T follicular helper cell (primary cell): ENCODE data around the gene CD70.
"Not testable (repeated sequence)": the region's sequence is repeated elsewhere in the genome, so short reads cannot be mapped to it uniquely, and the experiment has no call there.

Experiments used
- DNase-seq: peaks from one replicate; pipeline ENCODE4 v3.0.0-alpha.2; 2020; ENCODE audit warnings: low read depth
- total RNA-seq, 2 experiments: gene quantifications; one replicate each; lab custom pipeline; 2026; lab: John Stamatoyannopoulos, UW

CD70 gene, protein sequence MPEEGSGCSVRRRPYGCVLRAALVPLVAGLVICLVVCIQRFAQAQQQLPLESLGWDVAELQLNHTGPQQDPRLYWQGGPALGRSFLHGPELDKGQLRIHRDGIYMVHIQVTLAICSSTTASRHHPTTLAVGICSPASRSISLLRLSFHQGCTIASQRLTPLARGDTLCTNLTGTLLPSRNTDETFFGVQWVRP
- 0.90 to 8.8 reads per million in 2 experiments for total RNA-seq

DNA sequence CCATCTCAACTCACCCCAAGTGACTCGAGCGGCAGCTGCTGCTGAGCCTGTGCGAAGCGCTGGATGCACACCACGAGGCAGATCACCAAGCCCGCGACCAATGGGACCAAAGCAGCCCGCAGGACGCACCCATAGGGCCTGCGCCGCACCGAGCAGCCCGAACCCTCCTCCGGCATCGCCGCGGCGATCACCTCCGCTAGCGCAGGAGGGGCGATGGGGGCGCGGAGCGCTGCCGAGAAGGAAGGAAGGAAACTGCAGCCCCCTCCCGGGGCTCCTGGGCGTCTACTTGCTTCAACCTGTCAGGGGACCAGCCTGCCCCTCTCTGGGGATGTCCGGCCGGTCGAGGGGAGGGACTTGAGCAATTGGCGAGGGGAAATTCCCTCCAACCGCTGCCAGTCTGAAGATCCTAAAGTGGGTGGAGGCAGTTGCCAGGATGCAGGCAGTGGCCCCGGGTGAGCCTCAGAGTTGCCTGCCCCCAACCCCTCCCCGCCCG lies at the start of gene CD70:
Gene CD70 (minus strand): TSS at position 324 of the 493 bp plus-strand sequence. CDS start 148 bp downstream, at position 176.
- DNase-seq: no peak

DNA sequence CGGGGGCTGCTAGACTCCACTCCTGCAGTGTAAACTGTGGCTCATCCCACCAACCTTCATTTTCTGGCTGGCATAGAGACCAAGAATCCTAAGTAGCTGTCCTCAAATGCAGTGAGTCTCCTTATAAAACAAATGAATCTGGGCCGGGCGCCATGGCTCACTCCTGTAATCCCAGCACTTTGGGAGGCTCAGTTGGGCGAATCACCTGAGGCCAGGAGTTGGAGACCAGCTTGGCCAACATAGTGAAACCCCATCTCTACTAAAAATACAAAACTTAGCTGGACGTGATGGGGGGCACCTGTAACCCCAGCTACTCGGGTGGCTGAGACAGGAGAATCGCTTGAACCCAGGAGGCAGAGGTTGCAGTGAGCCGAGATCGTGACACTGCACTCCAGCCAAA lies 49.4 kb upstream of the CD70 start:
- DNase-seq: not testable (repeated sequence)

DNA sequence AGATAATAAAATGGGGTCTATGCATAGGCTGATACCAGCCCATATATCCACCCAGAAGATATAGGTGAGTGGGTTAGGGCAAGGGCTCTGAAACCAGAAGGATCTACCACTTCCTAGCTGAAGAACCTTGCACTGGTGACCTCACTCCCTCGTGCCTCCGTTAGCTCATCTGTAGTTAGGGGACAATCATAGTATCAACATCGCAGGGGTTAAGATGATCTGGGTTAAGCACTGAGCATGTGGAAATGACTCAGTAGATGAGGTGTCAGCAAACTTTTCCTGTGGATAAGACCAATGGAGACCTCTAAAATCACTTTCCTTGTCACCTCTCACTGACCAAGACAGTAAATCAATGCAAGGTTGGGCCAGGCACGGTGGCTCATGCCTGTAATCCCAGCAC lies 48.5 kb upstream of the CD70 start:
- DNase-seq: no peak

DNA sequence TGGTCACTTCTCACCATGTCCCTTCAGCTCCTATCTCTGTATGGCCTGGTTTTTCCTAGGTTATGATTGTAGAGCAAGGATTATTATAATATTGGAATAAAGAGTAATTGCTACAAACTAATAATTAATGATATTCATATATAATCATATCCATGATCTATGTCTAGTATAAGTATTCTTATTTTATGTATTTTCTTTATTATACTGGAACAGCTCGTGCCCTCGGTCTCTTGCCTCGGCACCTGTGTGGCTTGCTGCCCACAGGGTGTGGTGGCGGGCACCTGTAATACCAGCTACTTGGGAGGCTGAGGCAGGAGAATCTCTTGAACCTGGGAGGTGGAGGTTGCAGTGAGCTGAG lies 42.5 kb upstream of the CD70 start:
- DNase-seq: not testable (repeated sequence)

DNA sequence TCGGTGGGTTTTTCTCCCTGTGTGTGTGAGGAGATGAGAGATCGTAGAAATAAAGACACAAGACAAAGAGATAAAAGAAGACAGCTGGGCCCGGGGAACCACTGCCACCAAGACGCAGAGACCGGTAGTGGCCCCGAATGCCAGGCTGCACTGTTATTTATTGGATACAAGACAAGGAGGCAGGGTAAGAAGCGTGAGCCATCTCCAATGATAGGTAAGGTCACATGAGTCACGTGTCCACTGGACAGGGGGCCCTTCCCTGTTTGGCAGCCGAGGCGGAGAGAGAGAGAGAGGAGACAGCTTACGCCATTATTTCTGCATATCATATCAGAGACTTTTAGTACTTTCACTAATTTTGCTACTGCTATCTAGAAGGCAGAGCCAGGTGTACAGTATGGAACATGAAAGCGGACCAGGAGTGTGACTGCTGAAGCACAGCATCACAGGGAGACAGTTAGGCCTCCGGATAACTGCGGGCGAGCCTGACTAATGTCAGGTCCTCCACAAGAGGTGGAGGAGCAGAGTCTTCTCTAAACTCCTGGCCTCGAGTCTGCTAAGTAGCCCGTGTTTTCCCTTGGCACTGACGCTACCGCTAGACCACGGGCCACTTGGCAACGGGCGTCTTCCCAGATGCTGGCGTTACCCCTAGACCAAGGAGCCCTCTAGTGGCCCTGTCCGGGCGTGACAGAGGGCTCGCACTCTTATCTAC lies 42.0 kb upstream of the CD70 start:
- DNase-seq: not testable (repeated sequence)

DNA sequence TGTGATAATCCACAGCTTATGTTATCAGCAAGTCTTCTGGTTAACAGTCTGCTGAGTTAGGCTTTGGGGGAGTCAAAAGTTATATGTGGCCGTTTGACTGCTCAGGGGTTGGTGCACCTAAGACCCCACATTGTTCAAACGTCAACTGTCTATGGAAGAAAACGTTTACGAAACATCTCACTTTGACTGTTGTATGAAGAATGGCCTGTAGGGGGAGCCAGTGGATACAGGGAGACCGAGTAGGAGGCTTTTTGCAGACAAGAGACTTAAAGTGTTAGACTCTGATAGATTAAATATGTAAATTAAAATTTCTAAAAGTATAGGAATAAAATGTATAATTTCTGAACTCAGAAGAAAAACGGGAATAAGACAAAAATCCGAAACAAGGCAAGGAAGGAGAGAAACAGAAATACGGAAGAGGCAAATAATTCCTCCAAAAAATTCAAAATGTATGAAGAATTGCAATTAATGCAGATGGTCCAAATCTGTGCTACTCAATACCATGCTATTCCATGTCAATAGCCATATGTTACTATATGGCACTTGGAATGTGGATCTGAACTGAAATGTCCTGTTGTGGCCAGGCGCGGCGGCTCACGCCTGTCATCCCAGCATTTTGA lies 41.2 kb upstream of the CD70 start:
- DNase-seq: peak; percentile 71

DNA sequence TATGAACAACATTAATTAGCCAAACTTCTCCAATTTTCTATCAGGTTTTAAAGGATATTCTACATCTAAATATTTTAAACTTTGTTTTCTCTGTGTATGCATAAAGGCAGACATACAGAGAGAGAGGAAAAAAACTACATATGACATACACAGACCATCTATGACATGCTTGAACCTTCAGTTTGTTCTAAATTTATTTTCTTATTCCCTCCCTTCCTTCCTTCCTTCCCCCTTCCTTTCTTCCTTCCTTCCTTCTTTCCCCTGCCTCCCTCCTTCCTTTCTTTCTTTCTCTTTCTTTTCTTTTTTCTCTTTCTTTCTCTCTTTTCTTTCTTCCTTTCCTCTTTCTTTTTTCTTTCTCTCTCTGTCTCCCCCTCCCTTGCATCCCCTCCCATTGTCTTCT lies 35.8 kb upstream of the CD70 start:
- DNase-seq: no peak

DNA sequence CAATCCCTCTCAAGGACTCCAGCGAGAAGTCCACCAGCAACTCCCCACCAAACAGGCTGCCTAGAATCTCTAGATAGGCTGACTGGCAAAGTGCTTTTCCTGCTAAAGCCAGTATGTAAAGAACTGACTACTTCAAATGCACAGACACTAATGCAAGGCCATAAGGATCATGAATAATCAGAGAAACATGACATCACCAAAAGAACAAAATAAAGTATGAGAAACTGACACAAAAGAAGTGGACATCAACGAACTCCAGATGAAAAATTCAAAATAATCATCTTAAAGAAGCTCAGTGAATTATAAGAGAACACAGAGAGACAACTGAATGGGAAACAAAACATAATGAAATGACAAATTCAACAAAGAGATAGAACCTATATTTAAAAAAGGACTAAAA lies 26.4 kb upstream of the CD70 start:
- DNase-seq: no peak

DNA sequence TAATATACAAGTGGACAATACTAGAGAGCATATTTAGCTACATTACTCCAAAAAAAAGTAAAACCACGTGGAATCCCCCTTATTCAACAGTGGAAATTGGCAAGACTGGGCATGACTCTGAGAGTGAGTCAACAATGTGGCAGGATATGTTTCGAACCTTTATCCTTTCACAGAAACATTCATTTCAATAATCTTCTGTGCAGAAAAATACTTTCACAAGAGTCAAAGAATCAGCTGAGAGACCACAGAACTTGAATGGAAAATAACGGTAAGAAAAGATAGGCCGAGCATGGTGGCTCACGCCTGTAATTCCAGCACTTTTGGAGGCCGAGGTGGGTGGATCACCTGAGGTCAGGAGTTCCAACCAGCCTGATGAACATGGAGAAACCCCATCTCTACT lies 25.1 kb upstream of the CD70 start:
- DNase-seq: no peak

DNA sequence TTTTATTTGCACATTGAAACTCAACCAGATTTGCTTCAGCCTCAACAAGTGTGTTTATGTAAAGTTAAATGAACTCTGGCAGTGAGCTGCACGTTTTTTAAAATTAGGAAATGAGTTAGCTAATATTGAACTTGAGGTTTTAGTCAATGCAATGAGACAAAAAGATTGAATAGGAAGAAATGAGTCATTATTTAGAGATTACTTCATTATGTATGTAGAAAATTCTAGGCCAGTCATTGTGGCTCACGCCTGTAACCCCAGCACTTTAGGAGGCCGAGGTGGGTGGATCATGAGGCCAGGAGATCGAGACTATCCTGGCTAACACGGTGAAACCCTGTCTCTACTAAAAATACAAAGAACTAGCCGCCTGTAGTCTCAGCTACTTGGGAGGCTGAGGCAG lies 22.8 kb upstream of the CD70 start:
- no peak for DNase-seq

DNA sequence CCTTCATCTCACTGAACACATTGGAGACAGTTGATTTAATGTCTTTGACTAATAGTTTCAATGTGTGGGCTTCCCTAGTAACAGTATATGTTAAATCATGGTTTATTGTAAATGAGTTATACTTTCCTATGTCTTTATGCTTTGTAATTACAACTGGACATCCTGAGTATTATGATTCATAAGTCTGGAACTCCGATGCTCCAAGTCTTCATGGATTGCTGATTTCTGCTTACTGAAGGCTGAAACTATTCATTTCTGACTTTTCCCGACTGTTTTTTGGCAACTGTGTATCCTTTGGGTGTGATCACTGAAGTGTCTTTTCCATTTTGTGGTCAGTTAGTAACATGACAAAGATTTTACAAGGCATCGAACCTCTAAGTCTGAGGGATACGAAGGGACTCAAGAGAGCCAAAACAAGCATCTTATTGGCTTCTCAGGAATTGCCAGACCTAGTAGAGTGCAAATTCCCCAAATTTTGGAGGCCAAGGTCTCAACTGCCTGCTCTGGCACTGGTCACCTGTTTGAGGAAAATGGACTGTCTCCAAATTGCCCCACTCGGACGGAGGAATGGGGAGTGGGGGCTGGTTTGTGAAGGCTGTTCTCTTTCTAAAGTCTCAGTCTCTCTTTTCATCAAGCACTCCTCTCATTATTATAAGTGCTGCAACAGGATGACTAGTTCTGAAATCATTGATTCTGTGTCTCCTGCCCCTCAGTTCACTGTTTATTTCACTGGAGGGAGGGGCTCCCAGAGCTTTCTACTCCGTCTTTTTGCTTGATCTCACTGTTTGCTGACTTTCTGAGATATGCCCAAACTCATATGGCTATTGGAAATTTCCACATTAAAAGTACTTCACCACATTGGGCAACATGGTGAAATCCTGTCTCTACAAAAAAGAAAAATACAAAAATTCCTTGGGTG lies 20.2 kb upstream of the CD70 start:
- DNase-seq: no peak

DNA sequence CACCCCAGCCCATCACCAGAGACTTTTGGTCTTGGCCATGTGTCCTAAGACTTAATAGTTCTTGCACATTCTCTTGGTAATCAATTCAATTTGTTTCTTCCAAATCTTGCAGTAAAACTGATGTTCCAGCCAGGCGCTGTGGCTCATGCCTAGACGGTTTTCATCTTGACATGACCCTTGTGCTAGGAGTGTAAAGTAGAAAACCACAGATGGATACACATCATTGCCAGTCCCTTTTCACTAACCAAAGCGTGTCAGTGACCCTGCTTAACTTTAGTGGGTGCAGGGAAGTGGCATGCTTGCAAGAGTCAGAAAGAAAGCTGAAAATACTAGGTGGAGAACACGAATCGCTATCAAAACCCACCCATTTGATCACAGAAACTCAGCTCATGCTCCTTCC lies 18.0 kb upstream of the CD70 start:
- no peak for DNase-seq

DNA sequence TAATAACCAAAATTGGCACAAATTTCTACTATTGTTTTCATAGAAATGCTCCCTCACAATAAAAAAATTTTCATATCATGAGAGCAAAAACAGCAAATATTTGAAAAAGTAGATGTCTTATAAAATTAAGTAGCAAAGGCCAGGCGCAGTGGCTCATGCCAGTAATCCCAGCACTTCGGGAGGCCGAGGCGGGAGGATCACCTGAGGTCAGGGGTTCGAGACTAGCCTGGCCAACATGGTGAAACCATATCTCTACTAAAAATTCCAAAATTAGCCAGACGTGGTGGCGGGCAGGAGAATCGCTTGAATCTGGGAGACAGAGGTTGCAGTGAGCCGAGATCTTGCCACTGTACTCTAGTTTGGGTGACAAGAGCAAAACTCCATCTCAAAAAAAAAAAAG lies 17.2 kb upstream of the CD70 start:
- DNase-seq: not testable (repeated sequence)

DNA sequence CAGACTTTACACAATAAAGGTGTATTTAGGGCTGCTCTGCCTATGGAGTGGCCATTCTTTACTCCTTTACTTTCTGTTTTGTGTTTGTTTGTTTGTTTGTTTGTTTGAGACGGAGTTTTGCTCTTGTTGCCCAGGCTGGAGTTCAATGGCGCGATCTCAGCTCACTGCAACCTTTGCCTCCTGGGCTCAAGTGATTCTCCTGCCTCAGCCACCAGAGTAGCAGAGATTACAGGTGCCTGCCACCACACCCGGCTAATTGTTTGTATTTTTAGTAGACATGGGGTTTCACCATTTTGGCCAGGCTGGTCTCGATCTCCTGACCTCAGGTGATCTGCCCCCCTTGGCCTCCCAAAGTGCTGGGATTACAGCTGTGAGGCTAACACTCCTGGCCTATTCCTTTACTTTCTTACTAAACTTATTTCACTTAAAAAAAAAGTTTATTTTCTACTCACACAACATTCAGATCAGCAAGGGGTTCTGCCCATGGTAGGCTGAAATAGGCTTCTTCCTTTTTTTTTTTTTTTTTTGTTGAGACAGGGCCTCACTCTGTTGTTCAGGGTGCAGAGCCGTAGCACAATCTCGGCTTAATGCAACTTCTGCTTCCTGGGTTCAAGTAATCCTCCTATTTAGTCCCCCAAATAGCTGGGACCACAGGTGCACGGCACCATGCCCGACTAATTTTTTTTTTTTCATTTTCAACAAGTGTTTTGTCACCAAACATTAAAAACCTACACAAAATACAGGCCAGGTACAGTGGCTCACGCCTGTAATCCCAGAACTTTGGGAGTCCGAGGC lies 15.5 kb upstream of the CD70 start:
- not testable (repeated sequence) for DNase-seq

DNA sequence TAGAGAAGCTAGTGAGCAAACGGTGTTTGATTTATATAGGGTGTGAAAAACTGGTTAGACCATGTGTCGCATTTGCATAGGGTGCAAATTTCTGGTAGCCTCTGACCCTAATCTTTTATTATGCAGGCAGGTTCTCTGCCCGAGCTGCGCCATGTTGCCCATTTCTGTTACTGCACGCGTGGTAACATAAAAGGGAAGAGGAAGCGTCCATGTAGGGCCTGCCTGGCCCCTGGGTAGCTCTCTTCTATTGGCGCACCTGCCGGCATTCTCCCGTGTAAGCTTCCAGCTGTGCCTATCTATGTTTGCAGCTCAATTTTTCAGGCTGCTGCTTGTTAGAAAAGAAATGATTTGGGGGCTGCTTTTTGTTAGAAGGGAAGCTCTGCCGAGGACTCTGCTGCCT lies 14.0 kb upstream of the CD70 start:
- no peak for DNase-seq

DNA sequence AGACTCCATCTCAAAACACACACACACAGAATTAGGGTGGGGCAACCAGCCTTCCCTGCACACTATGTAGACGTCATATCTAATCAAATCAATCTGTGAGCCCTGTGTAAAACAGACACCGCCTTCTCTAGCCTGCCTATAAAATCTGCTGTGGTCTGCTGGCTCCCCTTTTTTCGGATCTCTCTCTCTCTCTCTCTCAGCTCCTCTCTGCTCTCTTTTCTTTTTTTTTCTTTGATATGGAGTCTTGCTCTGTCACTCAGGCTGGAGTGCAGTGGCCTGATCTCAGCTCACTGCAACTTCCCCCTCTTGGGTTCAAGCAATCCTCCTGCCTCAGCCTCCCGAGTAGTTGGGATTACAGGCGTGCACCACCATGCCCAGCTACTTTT lies 11.8 kb upstream of the CD70 start:
- no peak for DNase-seq

DNA sequence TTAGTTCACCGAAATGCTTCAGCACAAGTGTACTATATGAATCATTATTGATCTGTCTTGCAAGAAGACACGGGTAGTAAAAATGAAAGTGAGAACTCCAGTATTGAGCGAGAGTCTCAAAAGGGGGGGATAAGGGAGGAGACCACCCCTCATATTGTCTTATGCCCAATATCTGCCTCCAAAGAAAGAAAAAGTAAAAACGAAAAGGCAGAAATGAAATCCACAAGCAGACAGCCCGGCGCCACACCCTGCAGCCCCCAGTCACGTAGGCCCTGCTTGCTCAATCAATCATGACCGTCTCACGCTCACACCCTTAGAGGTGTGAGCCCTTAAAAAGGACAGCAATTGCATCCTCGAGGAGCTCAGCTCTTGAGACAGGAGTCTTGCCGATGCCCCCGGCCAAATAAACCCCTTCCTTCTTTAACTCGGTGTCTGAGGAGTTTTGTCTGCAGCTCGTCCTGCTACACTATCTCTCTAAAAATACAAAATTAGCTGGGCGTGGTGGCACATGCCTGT lies 10.6 kb upstream of the CD70 start:
- DNase-seq: not testable (repeated sequence)

DNA sequence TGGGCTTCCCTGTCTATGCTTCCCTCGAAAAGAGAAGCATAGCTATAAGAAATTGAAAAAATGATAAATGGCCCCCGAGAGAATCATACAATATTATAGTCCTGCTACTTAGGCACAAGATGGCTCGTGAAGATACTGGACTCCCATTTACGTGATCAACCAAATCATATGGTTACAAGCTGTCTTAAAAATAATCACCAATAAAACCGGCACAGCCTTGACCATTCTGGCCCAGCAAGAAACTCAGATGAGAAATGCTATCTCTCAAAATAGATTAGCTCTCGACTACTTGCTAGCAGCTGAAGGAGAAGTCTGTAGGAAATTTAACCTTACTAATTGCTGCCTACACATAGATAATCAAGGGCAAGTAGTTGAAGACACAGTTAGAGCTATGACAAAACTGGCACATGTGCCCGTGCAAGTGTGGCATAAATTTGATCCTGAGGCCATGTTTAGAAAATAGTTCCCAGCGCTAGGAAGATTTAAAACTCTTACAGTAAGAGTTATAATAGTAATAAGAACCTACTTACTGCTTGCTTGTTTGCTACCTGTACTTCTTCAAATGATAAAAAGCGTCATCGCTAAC lies 10.1 kb upstream of the CD70 start:
- DNase-seq: not testable (repeated sequence)

DNA sequence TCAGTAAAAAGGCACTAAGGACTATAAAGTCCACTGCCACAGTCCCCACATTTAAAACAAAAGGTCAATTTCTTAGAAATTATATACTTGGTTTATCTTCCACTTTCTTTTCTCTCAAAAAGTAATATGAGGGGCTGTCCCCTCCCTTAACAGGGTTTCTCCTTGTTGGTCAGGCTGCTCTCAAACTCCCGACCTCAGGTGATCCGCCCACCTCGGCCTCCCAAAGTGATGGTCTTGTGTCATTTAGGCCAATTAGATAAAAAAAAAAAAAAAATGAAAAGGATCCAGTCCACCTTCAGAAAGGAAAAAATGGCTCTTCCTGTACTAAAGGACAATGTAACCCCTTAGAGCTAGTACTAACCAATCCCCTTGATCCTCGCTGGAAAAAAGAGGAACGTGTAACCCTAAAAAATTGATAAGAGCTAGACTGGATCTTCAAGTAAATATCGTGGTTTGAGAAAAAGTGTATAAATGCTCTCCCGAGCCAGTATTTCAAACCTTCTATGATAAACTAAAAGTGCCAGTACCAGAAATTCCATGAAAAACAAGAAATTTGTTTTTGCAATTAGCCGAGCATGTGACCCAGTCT lies 9.0 kb upstream of the CD70 start:
- DNase-seq: no peak

DNA sequence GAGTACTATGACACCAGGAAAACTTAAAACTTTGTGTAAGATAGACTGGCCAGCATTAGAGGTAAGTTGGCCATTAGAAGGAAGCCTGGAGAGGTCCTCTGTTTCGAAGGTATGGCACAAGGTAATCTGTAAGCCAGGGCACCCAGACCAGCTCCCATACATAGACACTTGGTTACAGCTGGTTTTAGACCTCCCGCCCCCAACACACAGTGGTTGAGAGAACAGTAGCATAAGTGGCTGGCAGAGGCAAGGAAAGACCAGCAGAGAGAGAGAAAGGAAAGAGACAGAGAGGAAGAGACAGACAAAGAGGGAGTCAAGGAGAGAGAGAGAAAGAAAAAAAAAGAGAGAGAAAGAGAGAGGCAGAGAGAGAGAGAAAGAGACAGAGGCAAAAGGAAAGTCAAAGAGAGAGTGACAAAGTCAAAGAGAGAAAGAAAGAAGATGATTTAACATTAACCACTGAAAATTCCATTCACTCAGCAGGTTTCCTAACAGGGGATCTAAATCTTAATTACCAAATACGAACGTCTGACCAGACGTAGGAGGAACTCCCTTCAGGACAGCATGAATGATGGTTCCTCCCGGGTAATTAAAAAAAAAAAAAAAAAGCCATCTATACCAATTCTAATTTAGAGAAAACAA lies 7.4 kb upstream of the CD70 start:
- DNase-seq: not testable (repeated sequence)
